HG03159 (cell line): ENCODE results near the gene BAIAP2L2.
"Not testable (repeated sequence)": the region's sequence is repeated elsewhere in the genome, so short reads cannot be mapped to it uniquely, and the experiment has no call there.

Experiments
- ATAC-seq: cut with Tn5 transposase; IDR thresholded peaks from one replicate; pipeline ENCODE4 v1.9.1; 2021; ENCODE audit warnings: mild to moderate bottlenecking, moderate library complexity; ENCODE audit not compliant: unreplicated experiment

The BAIAP2L2 gene

DNA sequence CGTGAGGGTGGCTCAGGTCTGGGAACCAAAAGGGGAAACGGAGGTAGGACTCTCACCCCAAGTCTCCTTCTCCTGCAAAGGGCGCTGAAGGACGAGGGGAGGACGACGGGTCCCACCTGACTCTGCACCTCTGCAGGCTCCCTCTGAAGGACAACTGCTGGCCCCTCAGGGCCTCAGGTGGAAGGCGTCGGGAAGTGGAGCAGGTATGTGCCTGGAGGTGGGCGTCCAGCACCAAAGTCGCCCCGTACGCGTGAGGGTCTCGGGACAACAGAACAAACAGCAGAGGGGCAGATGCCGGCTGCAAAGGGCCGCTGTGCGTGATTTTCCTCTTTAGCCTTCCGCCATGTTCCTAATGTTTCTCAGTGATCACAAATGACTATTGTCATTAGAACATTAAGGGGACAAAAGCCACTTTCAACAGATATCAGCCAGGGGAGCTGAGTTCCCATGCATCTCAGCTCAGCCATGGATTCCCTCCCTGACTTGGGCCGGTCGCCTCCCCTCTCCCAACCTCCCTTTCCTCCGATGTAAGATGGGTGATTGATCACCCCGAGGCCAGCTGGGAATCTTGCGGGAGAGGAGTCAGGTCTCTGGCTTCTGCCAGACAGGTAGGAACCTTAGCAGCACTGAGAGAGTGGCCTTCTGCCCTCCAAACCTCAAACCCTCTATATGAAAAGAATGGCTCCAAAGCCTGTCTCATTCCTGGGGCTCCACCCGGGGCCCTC, 27.3 kb downstream of the BAIAP2L2 start:
- ATAC-seq = no peak

DNA sequence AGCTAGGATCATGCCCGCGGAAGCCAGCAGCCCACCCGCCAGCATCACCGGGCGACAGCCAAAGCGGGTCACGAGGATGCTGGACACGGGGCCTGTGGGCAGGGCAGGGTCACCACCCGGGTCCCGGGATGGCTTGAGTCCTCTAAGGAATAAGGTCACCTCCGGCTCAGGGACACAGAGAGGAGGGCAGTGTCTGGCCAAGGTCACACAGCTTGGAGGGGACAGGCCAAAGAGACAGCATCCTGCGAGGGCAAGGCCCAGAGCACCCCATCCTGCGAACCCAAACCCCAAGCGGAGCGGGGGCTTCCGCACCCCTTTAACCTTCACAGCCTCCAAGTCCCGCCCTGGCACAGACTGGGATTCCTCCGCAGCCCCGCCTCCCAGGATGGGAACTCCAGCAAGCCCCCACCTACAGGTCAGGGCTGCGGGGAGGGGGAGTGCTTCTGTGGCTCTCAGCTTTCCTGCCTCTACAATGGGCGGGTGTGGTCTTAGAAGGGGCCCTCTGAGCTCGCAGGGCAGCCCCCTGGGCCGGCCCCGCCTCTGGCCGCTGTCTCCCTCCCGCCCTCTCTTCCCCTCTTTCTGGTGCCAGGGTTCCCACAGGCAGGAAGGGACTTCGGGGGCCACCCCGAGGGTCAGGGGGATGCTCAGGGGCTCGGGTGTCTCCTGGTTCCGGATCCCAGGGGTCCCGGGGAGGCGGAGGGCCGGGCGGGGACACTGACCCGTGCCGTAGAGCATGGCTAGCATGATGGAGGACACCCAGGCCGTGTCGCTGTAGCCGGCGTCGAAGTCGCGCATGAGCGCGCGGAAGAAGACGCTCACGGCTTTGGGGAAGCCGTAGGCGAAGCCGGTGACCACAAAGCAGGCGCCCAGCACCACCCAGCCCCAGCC, 28.3 kb downstream of the BAIAP2L2 start:
- ATAC-seq = no peak

DNA sequence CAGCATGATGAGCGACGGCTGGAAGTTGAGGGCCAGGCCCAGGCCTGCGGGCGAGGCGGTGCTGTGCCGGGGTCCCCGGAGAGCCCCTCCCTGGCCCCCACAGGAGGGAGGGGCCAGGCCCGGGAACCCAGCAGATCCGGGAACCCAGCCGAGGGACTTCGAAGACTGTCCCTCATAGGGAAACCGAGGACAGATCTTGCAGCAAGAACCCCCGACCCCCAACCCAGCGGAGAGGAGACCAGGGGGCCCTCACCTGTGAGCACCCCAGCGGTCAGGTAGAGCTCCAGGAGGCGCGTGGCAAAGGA, 28.9 kb downstream of the BAIAP2L2 start:
- ATAC-seq = no peak

DNA sequence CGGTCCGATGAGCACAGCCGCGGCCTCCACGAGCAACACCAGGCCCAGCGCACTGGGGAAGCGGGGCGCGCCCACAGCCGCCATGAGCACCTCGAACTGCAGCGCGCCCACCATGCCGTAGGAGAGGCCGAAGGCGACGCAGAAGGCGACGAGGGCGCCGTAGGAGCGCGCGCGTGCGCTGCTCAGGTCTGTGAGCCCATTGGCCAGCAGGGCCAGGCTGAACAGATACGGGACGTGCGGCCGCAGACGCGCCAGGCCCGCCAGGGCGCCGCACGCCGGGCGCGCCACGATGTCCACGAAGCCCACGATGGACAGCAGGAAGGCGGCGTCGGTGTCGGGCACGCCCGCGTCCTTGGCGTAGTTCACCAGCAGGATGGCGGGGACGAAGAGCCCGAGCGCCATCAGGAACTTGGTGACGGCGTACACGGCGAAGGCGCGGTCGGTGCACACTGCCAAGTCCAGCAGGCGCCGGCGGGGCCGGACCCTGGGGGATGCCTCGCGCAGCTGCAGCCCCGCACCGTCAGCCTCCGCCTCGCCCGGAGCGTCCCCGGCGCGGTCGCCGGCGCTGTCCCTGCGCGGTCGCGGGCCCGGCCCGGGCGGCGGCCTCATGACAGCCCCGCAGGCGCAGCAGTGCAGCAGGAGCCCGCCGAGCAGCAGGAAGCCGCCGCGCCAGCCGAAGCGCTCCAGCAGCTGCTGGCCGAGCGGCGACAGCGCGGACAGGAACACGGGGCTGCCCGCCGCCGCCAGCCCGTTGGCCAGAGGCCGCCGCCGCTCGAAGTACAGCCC, 29.4 kb downstream of the BAIAP2L2 start:
- no peak for ATAC-seq

DNA sequence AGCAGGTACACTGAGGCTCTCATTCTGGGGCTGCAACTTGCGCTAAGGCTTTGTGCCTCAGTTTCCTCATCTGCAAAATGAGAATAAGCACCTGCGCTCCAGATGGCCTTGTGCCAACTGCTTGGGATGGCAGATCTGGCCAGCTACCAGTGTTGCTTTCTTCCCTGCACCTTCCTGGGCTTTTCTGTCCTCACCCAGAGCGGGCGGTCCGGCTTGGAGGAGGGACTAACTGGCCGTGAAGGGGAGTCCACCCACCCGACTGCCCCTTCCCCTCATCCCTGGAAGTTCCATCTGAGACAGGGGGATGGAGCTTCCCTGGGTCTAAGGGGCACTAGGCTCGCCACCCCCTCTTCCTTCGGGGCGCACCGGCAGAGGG, 30.0 kb downstream of the BAIAP2L2 start:
- no peak for ATAC-seq

DNA sequence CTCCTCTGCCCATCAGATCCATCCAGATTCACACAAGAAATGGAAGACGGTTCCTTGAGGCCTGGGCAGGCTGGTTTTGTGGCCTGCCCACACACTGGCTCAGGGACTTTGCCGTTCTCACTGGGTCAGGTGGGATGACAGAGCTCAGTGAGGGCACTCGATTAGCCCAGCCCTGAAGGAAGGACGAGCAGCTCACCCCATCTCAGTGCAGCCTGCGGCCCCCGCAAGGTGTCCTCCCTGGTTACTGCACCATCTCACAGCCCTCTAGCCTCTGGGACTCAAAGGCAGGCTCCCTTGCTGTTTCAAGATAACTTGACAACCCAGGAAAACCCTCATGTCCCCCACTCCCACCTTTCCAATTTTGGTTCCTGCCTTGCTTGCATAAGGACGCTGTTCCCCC, 30.7 kb downstream of the BAIAP2L2 start:
- ATAC-seq = no peak

DNA sequence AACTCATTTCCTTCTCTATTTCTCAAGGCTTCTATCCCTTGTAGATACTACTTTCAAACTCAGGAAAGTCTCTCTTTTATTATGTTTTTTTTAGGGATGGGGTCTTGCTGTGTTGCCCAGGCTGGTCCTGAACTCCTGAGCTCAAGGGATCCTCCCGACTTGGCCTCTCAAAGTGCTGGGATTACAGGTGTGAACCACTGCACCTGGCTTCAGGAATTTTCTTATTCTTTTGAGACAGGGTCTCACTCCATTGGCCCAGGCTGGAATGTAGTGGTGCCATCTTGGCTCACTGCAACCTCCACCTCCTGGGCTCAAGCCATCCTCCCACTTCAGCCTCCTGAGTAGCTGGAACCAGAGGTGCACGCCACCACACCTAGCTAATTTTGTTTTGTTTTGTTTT, 31.3 kb downstream of the BAIAP2L2 start:
- not testable (repeated sequence) for ATAC-seq

DNA sequence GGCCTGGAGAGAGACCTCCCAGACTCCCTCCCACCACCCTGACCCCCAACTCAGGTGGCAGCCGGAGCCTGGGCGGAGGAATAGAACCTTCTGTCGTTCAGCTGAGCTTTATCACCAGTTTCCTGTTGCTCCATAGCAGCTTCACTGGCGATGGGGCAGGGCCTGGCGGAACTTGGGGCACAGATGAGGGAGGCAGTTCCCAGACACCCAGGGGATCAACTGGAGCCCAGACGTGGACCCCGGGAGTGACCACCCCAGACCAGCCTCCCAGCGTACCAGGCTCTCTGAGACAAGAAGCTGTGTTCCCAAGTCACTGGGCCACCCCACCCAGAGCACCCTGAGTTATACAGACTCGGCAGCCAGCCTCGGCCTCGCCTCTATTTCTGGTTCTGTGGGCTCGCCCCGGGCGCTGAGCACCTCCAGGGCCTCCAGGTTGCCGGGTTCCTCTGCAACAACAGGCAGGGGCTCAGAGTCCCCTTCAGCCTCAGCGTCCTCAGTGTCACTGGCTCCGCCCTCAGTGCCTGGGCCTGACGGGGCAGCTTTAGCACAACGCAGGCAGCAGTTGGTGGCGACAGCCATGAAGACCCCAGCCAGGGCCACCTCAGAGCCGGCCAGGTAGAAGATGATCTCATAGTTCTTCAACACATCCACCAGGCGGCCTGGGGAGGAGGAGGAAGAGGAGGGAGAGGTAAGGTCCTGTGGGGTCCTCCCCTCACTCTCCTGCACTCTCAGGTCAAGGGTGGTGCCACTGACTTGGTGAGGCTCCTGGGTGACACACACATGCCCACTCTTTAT, 32.2 kb downstream of the BAIAP2L2 start:
- ATAC-seq = no peak

DNA sequence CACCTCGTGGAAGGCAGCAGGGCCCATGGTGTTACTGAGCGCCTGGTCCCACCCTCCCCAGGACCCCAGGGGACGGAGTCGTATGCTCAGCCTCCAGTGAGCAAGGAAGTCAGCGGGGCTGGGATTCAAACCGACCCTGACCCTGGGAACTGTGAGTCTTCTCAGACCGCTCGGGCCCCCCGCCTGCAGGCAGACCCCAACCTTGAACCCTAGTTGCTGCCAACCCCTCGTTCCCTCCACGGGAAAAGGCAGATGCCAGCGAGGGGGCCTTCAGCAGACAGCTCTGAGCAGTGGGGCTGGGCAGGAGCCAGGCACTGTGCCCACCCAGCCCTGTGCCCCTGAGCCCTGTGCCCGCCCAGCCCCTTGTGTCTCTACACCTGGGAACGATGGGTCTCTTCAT, 32.9 kb downstream of the BAIAP2L2 start:
- no peak for ATAC-seq

DNA sequence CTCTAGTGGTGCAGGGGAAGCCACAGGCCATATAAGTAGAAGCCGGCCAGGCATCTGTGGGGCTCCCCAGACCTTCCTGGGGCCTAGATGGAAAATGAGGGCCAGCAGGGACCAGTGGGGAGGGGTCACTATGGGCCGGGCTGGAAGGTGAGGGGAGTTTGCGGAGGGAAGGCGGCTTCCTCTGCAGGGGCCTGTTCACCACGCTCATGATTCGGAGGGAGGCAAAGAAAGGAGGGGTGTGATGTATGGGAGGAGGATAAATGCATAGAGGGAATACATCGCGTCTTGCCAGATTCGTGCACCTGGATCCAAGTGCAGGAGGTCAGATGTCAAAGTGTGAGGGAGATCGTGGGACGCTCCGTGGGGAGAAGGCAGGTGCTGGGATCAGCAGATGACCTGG, 33.4 kb downstream of the BAIAP2L2 start:
- no peak for ATAC-seq

DNA sequence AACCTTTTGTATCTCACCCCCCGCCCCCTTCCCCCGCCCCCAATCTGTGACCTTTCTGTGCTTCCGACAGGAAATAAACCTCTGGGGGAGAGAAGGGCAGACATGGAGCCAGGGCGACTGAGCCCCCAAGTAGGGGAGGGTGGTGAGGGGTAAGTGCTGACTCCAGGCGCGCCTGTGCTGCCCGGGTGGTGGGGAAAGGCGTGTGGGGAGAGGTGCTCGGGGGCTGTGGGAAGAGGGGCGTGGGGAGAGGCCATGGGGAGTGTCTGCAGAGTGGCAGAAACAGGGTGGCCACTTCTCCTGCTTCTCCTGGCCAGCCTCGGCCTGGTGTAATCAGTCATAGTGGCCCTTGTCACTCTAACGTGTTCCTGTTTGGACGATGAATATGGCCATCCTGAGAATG, 34.5 kb downstream of the BAIAP2L2 start:
- ATAC-seq = no peak

DNA sequence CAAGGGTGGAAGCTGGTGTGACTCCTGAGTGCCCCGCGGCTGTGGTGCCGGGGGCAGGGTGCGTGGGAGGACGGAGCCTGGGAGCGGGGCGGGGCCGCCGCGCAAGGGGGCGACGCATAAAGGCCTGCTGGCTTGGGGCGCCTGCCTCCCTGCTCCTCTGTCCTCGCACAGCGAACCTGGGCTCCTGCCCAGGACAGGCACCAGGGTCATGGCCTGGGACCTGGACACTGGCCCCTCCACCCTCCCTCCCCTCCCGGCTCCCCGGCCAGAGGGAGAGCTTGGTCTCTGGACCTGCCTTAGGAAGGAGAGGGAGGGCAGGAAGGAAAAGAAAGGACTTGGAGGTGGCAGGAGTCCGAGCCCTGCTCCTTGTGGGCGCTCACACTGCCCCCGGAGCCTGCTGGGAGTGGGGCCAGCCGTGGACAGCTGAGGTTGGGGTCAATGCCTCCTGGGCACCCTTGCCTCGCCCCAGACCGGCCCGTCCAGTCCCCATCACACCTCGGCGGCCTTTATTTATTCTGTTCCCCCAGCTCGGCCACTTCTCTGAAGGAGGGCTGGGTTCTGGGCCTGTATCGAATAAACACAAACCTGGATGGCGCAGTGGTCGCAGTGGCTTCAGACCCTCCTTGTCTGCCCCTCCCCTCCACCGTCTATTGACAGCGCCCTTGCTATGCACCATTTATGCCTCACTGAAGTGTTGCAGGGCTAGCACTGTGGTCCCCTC, 35.2 kb downstream of the BAIAP2L2 start:
- ATAC-seq = no peak

DNA sequence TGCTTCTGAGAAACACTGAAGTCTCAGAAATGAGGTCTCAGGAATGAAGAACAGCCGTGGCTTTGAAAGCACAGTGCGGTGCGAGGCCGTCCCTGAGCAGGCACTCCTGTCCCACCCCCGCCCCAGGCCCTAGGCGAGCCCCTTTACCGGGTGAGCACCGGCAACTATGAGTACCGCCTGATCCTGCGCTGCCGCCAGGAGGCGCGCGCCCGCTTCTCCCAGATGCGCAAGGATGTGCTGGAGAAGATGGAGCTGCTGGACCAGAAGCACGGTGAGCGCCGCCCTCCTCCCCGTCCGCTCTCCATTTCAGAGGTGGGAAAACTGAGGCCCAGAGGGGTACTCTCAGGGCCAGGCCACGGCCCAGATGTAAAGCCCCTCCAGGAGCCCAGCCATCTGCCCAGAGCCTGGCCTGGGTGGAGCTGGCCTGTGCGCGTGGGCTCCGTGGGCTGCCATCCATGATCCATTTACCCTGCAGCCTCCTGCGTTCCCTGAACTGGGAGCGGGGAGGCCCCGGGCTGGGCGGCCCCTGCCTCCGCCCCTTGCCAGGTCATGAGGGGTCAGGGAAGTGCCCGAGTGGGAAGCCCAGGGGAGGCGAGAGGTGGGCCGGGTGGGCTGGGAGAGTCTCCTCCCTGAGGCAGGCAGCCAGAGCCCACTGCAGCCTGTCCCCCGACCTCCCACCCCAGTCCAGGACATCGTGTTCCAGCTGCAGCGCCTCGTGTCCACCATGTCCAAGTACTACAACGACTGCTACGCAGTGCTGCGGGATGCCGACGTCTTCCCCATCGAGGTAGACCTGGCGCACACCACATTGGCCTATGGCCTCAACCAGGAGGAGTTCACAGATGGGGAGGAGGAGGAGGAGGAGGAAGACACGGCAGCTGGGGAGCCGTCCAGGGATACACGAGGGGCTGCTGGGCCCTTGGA, 36.0 kb downstream of the BAIAP2L2 start:
- no peak for ATAC-seq

DNA sequence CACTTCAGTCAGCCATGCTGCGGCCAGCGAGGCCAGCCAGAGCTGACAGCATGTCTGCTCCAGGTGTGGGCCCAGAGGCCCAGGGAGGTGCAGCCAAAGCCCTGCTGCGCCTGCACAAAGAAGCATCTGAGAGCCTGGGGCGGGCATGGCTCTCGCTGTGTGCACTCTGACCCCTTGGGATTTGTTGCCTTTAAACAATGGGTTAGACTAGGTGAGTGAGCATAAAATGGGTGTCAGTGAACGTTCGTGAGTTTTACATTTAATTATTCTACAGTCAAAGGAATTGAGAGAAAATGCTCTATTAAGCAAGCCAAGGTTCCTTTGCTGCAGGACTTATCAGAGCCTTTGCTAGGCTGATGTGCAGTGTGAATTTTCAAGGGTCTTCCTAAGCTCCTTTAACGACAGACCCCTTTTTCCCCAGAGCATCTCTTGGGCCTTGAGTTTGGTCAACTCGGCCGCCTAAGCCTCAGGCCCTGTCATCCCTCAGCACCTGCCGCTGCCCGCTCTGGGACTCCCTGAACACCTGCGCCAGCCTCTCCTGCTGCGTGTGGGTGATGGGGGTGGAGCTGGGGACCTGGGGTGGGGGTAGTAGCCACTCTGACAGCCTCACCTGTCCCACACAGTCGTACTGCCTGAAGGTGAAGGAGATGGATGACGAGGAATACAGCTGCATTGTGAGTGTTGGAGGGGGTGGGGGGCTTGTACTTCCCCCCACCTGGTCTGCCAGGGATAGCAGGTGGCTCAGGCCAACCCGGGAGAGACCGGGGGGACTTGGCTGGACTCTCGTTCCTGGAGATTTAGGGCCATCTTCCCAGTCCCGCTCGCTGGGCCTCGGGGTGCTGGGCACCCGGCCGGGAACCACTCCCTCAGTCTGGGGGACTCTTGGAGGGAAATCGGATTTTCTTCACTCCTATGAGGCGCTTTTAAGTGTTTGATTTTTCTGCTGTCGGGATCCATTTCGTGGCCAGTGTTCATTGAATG, 37.0 kb downstream of the BAIAP2L2 start:
- no peak for ATAC-seq

DNA sequence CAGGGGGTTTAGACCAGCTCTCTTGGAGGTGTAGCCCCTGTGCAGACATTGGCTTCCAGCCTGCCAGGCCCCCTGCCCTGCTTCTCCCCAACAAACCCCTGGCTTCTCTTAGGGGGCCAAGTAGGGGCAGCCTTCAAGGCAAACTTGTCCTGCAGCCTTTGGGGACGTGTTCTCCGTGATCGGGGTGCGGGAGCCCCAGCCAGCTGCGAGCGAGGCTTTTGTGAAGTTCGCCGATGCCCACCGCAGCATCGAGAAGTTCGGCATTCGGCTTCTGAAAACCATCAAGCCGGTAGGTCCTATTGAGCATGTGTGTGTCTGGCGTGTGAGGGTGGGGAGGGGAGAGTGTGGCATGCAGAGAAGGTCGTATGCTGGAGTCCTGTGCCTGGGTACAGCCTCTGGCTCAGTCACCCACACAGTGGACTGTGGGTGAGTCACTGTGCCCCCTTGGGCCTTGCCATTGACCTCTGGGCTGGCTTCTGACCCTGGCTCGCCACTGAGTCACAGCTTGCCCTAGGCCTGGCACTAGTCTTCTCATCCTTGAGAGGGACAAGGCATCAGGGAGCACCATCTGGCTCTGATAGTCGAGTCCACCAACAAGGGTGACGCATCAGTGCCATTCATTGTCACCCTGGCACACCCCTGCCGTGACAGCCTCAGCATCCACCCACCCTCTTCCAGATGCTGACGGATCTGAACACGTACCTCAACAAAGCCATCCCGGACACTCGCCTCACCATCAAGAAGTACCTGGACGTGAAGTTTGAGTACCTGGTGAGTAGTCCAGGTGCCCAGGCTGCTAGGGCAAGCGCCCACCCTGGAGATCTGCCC, 37.9 kb downstream of the BAIAP2L2 start:
- no peak for ATAC-seq

DNA sequence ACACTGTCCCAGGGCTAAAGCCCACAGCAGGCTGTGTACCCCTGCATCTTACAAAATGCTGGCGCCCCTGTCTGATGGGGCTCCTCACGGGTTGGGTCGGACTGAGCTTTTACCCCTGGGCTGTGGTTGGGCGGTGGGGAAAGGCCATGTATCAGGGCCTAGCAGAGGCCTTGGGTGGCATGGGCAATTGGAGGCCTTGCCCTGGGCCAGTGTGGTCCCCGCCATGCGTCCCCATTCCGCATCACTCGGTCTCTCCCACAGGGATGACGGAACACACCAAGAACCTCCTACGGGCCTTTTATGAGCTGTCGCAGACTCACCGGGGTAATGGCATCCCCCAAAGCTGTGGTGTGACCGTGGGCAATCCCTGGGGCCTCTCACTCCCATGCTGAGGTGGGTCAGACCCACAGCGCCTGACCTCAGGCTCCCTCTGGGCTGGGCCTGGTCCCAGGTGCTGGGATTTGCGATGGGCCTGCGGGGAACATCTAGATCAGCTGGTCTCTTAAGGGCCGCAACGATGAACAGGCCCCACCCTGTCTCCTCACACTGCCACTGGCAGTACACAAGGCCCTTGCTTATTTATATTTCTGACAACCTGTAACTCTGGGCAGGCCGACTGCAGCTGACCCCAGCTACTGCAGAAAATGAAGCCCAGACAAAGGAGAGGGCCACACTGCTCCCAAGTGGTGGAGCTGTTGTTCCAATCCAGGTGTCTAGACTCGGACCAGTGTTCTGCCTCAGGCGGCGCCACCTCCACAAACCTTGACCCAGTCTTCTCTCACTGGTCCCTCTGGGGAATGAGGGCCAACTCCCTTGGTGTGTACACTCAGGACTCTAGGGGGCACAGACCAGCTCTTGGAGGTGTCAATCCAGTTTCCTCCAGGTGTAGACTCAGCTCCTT, 38.8 kb downstream of the BAIAP2L2 start:
- ATAC-seq = no peak
